Measurements from ENCODE around the gene PSD.

PSD gene

GRCh38 chr10:102401342-102401654 is 17.3 kb downstream of the PSD start:
- Histone ChIP-seq H3K27ac (ENCODE audit: low read depth, low read length) (no peak overlapping the region), H3F3A (ENCODE audit: control insufficient read depth, insufficient read depth) (0 out of 2 replicates have a peak, but pooled peaks cover 2% of the 10 kb centered on the region), H3K4me3 (ENCODE audit: low read length) (no peak overlapping the region)

GRCh38 chr10:102400598-102401341 is 17.8 kb downstream of the PSD start:
- no peaks in the 10 kb centered on the region for H3K9me2 ChIP-seq (replicated peaks; ENCODE audit: control insufficient read depth, low read length)
- H3K4me2 ChIP-seq (ENCODE audit: low read length), result no peak overlapping the region
- no peaks in the 10 kb centered on the region; the same call in 1 of the 2 replicates for H3K27me3 ChIP-seq (ENCODE audit: control insufficient read depth, low read length)
- no peak overlapping the region for H3K27ac ChIP-seq (ENCODE audit: low read depth, low read length)
- TF ChIP-seq CTCF (IDR thresholded peaks at IDR 0.05; ENCODE audit: low read depth, low read length, poor library complexity, severe bottlenecking), result no peak
- TF ChIP-seq EZH2phosphoT487 (IDR thresholded peaks at IDR 0.05; ENCODE audit: borderline replicate concordance, low read length), result no peak
- no peak overlapping the region for H3K4me3 ChIP-seq (ENCODE audit: low read length)
- peaks cover 6% of the 10 kb centered on the region; the same call in 1 of the 2 replicates for H3K79me2 ChIP-seq (ENCODE audit: control insufficient read depth, low read length)
- no peaks in the 10 kb centered on the region for H3K9me3 ChIP-seq (ENCODE audit: control insufficient read depth, insufficient read depth, low read length)
- 0 out of 2 replicates have a peak, but pooled peaks cover 4% of the 10 kb centered on the region for H4K20me1 ChIP-seq (ENCODE audit: control insufficient read depth, insufficient read depth, low read depth, low read length)
- H3K4me1 ChIP-seq (ENCODE audit: control insufficient read depth, low read length), result peaks cover 28% of the 10 kb centered on the region
- H3F3A ChIP-seq (ENCODE audit: control insufficient read depth, insufficient read depth), result 0 out of 2 replicates have a peak, but pooled peaks cover 2% of the 10 kb centered on the region
- H3K36me3 ChIP-seq (ENCODE audit: control insufficient read depth, low read length), result peaks cover 11% of the 10 kb centered on the region; the same call in 1 of the 2 replicates

More at GRCh38 chr10:102401342-102401654, 17.3 kb downstream of the PSD start:
- Histone ChIP-seq H3K4me2 (ENCODE audit: low read length) (no peak overlapping the region), H3K79me2 (ENCODE audit: control insufficient read depth, low read length) (peaks cover 2% of the 10 kb centered on the region; the same call in 1 of the 2 replicates), H3K36me3 (ENCODE audit: control insufficient read depth, low read length) (peaks cover 10% of the 10 kb centered on the region; the same call in 1 of the 2 replicates), H3K4me1 (ENCODE audit: control insufficient read depth, low read length) (peaks cover 23% of the 10 kb centered on the region), H3K9me2 (replicated peaks; ENCODE audit: control insufficient read depth, low read length) (no peaks in the 10 kb centered on the region), H3K9me3 (ENCODE audit: control insufficient read depth, insufficient read depth, low read length) (no peaks in the 10 kb centered on the region), H4K20me1 (ENCODE audit: control insufficient read depth, insufficient read depth, low read depth, low read length) (0 out of 2 replicates have a peak, but pooled peaks cover 4% of the 10 kb centered on the region), H3K27me3 (ENCODE audit: control insufficient read depth, low read length) (peaks cover 3% of the 10 kb centered on the region; the same call in 1 of the 2 replicates)
- TF ChIP-seq EZH2phosphoT487 (IDR thresholded peaks at IDR 0.05; ENCODE audit: borderline replicate concordance, low read length) (no peak), CTCF (IDR thresholded peaks at IDR 0.05; ENCODE audit: low read depth, low read length, poor library complexity, severe bottlenecking) (no peak)

- no peaks in the 10 kb centered on the region for H3K27me3 ChIP-seq (ENCODE audit: control insufficient read depth, low read length)
- peaks cover 28% of the 10 kb centered on the region for H3K4me1 ChIP-seq (ENCODE audit: control insufficient read depth, low read length)
- no peaks in the 10 kb centered on the region for H3K9me3 ChIP-seq (ENCODE audit: control insufficient read depth, insufficient read depth, low read length)
- peak overlapping the region; percentile 76; the same call in 1 of the 2 replicates for H3K4me3 ChIP-seq (ENCODE audit: low read length)
- peak overlapping the region; percentile 83 for H3K4me2 ChIP-seq (ENCODE audit: low read length)
- no peak for TF ChIP-seq EZH2phosphoT487 (IDR thresholded peaks at IDR 0.05; ENCODE audit: borderline replicate concordance, low read length)
- TF ChIP-seq CTCF (IDR thresholded peaks at IDR 0.05; ENCODE audit: low read depth, low read length, poor library complexity, severe bottlenecking), result no peak
- 0 out of 2 replicates have a peak, but pooled peaks cover 4% of the 10 kb centered on the region for H4K20me1 ChIP-seq (ENCODE audit: control insufficient read depth, insufficient read depth, low read depth, low read length)
- H3K27ac ChIP-seq (ENCODE audit: low read depth, low read length), result no peak overlapping the region
- peaks cover 11% of the 10 kb centered on the region; the same call in 1 of the 2 replicates for H3K36me3 ChIP-seq (ENCODE audit: control insufficient read depth, low read length)
- no peaks in the 10 kb centered on the region for H3K9me2 ChIP-seq (replicated peaks; ENCODE audit: control insufficient read depth, low read length)
- H3K79me2 ChIP-seq (ENCODE audit: control insufficient read depth, low read length), result peaks cover 6% of the 10 kb centered on the region; the same call in 1 of the 2 replicates
- 0 out of 2 replicates have a peak, but pooled peaks cover 2% of the 10 kb centered on the region for H3F3A ChIP-seq (ENCODE audit: control insufficient read depth, insufficient read depth)
Observed at GRCh38 chr10:102400076-102400475, 18.5 kb downstream of the PSD start.

Data from DOHH2 (cell line).